Mesodermal cell (in vitro differentiated cells): ENCODE measurements around the gene MARCHF2.
A peak's percentile ranks its signal among the peaks of the same experiment; 100 is the strongest.

Experiments
- H3K27ac ChIP-seq: 2 replicates; pipeline ENCODE4 v1.7.0; 2013; ENCODE audit warnings: mild to moderate bottlenecking, low read depth, low read length, moderate library complexity; ENCODE audit not compliant: severe bottlenecking
- H3K36me3 ChIP-seq: 2 replicates; pipeline ENCODE4 v1.7.1; 2013; ENCODE audit warnings: mild to moderate bottlenecking, low read length, moderate library complexity; ENCODE audit not compliant: control insufficient read depth, insufficient read depth
- H3K4me1 ChIP-seq: one replicate; pipeline ENCODE4 v1.7.1; 2013; ENCODE audit warnings: mild to moderate bottlenecking, low read length; ENCODE audit not compliant: insufficient read depth, control insufficient read depth, poor library complexity, severe bottlenecking
- H3K4me3 ChIP-seq: 2 replicates; pipeline ENCODE4 v1.7.0; 2013; ENCODE audit warnings: low read length, control low read depth, mild to moderate bottlenecking; ENCODE audit not compliant: insufficient read depth, poor library complexity, severe bottlenecking; ENCODE audit errors: extremely low read depth
- H3K9me3 ChIP-seq: 2 replicates; pipeline ENCODE4 v1.7.1; 2013; ENCODE audit warnings: mild to moderate bottlenecking, low read length, moderate library complexity; ENCODE audit not compliant: control insufficient read depth
- WGBS, 2 experiments: methylation state at CpG; one replicate each; pipeline ENCODE4 v1.1.5; 2013; ENCODE audit warnings: missing lambda C conversion rate in 2 of 2; ENCODE audit not compliant: insufficient coverage in 2 of 2; 5-methylcytosine and 5-hydroxymethylcytosine counted together

The MARCHF2 gene

DNA sequence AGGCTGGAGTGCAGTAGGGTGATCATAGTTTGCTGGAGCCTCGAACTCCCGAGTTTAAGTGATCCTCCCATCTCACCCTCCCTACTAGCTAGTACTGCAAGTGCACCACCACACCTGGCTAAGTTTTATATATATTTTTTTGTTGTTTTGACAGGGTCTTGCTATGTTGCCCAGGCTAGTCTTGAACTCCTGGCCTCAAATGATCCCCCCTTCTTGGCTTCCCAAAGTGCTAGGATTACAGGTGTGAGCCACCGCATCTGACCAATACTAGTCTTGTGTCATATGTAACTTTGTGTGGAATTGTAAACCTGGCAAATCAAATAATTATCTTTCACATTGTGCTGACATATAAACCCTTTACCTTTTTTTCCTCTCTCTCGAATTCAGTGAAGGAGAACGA, 41.9 kb downstream of the MARCHF2 start:
- no peaks in the 10 kb centered on the region for H3K9me3 ChIP-seq
- 80% methylated on average over 1 of the region's 5 CpGs; no CpG with 5 or more reads in 1 of the 2 experiments for WGBS, 2 experiments
- peaks cover 42% of the 10 kb centered on the region for H3K4me1 ChIP-seq
- no peak overlapping the region for H3K27ac ChIP-seq
- no peak overlapping the region for H3K4me3 ChIP-seq
- H3K36me3 ChIP-seq: peaks cover 78% of the 10 kb centered on the region

DNA sequence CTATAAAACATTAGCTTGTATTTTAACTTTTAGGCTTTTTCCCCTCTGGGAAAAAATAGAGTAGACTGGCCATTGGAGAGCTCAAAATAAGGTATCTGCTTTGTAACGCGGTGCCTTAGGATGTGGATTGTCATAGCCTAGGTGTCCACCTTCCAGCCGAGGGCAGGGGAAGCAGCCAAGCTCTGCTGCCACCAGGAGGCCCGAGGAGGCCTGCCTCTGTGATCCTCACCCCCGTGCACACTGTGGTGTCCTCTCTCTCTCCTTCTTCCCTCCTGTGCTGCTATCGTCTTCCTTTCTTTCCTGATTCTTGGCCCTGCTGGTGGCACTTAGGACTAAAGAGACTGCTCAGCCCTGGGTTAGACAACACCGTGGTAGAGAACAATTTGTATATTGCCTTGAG, 43.0 kb downstream of the MARCHF2 start:
- no peaks in the 10 kb centered on the region for H3K9me3 ChIP-seq
- peaks cover 50% of the 10 kb centered on the region for H3K4me1 ChIP-seq
- 60 to 71% methylated on average over 6 of the region's 7 CpGs for WGBS, 2 experiments
- H3K27ac ChIP-seq: no peak overlapping the region
- no peak overlapping the region for H3K4me3 ChIP-seq
- peaks cover 85% of the 10 kb centered on the region for H3K36me3 ChIP-seq

DNA sequence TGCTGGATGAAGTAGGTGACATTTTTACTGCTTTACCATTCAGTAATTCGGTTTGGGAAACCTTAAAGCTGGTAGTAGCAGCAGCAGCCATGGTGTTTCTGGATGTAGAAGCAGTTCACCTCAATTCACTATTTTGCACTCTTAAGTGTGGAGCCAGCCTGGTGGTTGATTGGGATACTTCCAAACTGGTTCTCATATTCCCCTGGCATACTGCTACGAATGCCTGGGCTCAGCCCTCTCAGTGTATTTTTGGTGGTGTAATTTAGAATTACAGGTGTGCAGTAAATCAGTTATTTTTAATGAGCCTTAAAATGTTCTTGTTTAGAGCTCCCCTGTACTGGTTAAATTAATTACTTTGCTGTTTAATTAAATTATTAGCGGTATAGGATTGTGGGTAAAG, 44.1 kb downstream of the MARCHF2 start:
- whole genome bisulfite sequencing, 2 experiments: 100% methylated on average over 2 of the region's 3 CpGs; no CpG with 5 or more reads in 1 of the 2 experiments
- H3K27ac ChIP-seq: no peak overlapping the region
- peaks cover 49% of the 10 kb centered on the region for H3K4me1 ChIP-seq

GRCh38 chr19:8457827-8458226, 44.7 kb downstream of the MARCHF2 start:
- Histone ChIP-seq H3K9me3 (no peaks in the 10 kb centered on the region), H3K27ac (no peak overlapping the region), H3K36me3 (peaks cover 84% of the 10 kb centered on the region), H3K4me3 (no peak overlapping the region), H3K4me1 (peaks cover 49% of the 10 kb centered on the region)
- 83% methylated on average over 1 of the region's 1 CpG; no CpG with 5 or more reads in 1 of the 2 experiments for WGBS, 2 experiments

More for the DNA sequence above, 44.1 kb downstream of the MARCHF2 start:
- Histone ChIP-seq H3K36me3 (peaks cover 84% of the 10 kb centered on the region), H3K9me3 (no peaks in the 10 kb centered on the region), H3K4me3 (no peak overlapping the region)

DNA sequence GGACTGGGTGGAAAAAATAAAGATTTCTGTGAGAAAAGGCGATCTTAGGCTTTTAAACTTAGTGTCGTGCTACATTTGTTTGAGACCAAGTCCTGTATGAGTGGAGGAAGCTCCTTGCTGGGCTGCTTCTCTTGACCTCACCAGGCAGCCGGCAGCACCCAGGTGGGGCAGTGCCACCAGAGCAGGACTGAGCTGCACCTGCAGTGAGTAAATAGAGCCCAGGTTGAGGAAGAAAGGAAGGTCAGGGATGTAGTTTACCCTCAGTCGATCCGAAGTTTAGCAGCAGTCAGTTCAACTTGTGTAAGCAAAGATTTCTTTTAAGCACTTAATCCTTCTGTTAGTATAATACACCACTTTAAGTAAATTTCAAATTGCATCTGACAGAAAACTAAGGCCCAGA, 45.3 kb downstream of the MARCHF2 start:
- Histone ChIP-seq H3K27ac (no peak overlapping the region), H3K4me1 (peaks cover 49% of the 10 kb centered on the region), H3K4me3 (no peak overlapping the region), H3K36me3 (peaks cover 84% of the 10 kb centered on the region), H3K9me3 (no peaks in the 10 kb centered on the region)
- WGBS, 2 experiments: 98 to 100% methylated on average over 3 of the region's 5 CpGs

GRCh38 chr19:8459095-8459494, 46.0 kb downstream of the MARCHF2 start:
- Histone ChIP-seq H3K4me3 (no peak overlapping the region), H3K27ac (peak overlapping the region; percentile 16), H3K9me3 (no peaks in the 10 kb centered on the region), H3K36me3 (peaks cover 85% of the 10 kb centered on the region), H3K4me1 (peaks cover 49% of the 10 kb centered on the region)
- WGBS, 2 experiments: 87 to 95% methylated on average over 5 to 6 of the region's 7 CpGs

DNA sequence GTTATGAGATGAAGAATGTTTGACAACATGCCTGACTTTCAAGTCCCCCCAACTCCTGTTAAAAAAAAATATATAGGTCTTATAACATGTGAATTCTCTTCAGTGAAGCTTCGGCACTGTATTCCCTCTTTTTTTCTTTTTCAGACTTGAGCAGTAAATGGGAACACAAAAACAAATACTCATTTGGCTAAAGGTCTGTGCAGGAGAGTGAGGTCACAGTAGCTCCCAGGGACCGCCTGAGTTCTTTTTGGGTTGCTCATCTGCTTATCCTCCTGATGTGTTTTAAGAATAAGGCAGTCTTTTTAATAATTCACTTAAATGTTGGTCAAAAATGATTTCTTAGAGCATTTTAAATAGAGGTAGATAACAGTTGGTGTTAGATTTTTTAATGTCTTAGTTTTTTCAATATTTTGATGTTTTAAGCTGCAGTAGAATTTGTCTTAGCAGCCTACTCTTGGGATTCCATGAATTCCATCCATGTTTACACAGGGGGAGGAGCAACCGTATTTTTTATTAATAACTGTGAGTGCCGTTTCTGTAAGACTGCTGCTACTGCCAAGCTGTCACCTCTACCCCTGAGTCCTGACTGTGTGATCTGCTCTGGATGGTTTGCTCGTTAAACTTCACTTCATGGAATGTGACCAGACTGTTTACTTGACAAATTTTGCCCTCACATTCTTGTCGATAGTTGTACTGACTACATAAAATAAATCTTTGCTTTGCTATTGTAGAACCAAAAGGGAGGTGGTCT, 46.6 kb downstream of the MARCHF2 start:
- 82 to 90% methylated on average over 4 of the region's 6 CpGs for WGBS, 2 experiments
- Histone ChIP-seq H3K4me3 (no peak overlapping the region), H3K36me3 (peaks cover 85% of the 10 kb centered on the region), H3K9me3 (no peaks in the 10 kb centered on the region), H3K4me1 (peaks cover 49% of the 10 kb centered on the region), H3K27ac (peak overlapping the region; percentile 16)

DNA sequence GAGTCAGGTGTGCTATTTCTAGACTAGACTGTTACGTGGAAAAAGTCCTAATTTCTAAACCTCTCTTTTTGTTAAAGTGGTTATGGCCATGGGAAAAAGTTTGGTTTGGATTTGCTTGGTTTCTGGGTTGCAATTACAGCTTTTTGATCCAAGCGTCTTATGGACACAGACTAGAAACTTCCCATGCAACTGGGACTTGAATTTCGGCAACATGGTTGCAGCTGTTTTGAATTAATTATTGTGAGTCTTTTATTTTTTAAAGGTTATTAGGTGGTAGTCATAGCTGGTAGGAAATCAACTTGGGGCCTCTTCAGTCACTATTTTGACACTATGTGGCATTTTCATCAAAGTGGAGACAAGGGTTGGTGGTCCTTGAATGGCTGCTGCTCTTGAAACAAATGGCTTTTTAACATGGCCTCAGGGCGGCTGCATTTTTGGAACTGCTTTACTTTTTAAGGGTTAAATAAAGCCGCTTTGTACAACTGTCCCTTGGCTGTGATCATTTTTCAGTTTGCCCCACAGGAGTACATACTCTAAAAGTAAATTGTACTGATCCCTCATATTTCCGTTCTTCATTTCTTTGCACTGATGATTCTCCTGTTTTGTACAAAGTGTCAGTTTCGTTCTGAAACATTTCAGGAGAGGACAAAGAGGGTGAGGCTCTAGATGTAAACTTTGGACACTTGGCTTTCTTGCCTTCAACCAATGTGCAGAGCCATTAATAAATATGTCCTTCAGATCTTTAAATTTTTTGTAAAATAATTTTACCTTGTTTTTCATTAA, 47.6 kb downstream of the MARCHF2 start:
- Histone ChIP-seq H3K27ac (peak overlapping the region; percentile 16), H3K36me3 (peaks cover 85% of the 10 kb centered on the region), H3K9me3 (no peaks in the 10 kb centered on the region), H3K4me3 (no peak overlapping the region), H3K4me1 (peaks cover 49% of the 10 kb centered on the region)
- 96 to 100% methylated on average over 5 to 6 of the region's 7 CpGs for WGBS, 2 experiments

GRCh38 chr19:8461376-8461775, 48.3 kb downstream of the MARCHF2 start:
- Histone ChIP-seq H3K27ac (peak overlapping the region; percentile 10), H3K9me3 (no peaks in the 10 kb centered on the region), H3K4me1 (peaks cover 49% of the 10 kb centered on the region), H3K36me3 (peaks cover 85% of the 10 kb centered on the region), H3K4me3 (no peak overlapping the region)
- 90 to 100% methylated on average over 2 to 3 of the region's 4 CpGs for WGBS, 2 experiments

DNA sequence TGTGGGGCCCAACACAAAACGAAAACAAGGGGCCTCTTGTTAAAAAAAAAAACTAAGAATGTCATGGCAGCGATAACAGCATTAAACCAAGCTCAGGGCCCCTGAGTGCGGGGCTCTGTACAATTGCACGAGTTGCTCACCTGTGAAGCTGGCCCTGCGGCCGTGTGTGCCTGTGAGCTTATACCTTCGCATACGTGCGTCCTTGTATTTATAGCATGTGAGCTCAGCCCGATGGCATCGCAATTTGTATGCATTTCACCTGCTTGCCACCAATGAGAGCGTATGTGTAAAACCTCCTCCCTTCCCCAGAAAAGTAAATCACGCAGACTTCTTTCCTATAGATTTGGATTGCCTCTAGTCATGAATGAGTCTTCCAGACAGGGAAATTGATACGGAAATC, 48.8 kb downstream of the MARCHF2 start:
- Histone ChIP-seq H3K36me3 (peaks cover 85% of the 10 kb centered on the region), H3K9me3 (no peaks in the 10 kb centered on the region), H3K27ac (peak overlapping the region; percentile 10), H3K4me1 (peaks cover 46% of the 10 kb centered on the region), H3K4me3 (no peak overlapping the region)
- WGBS, 2 experiments: 98 to 99% methylated on average over 12 of the region's 14 CpGs

- H3K36me3 ChIP-seq: peaks cover 88% of the 10 kb centered on the region
Measured at GRCh38 chr19:8462571-8462970, 49.5 kb downstream of the MARCHF2 start.

More at GRCh38 chr19:8462571-8462970, 49.5 kb downstream of the MARCHF2 start:
- H3K9me3 ChIP-seq: no peaks in the 10 kb centered on the region
- WGBS, 2 experiments: 94 to 100% methylated on average over 4 to 5 of the region's 5 CpGs
- H3K27ac ChIP-seq: no peak overlapping the region
- H3K4me3 ChIP-seq: no peak overlapping the region
- H3K4me1 ChIP-seq: peaks cover 39% of the 10 kb centered on the region
